SK-N-SH (cell line): Measurements from ENCODE around the gene SEPHS2. TPM values are rescaled to one million over a fixed set of nuclear protein-coding genes. Genes with fewer than 3 reads are reported as not detected.

Source experiments
- CTCF ChIA-PET: fragments of 300-600, 350-600 bp; formaldehyde crosslinking; extraction: SDS; loops from one replicate; lab custom pipeline; 2021; lab: Yijun Ruan, JAX
- POLR2A ChIA-PET: fragments of 350-600 bp; sonication (Branson Sonifier 250); formaldehyde crosslinking; extraction: SDS; loops from one replicate; lab custom pipeline; 2020; ENCODE audit warnings: antibody characterized with exemption, inconsistent platforms; lab: Yijun Ruan, JAX
- DNase-seq: peaks from one replicate; pipeline ENCODE4 v3.0.0; 2012
- H2AFZ ChIP-seq: fragments of 200-600 bp; sonication (generic); 2 replicates; pipeline ENCODE4 v1.8.1; 2016; ENCODE audit warnings: antibody characterized with exemption, mild to moderate bottlenecking, low read depth
- H3F3A ChIP-seq: fragments of 200-600 bp; sonication (generic); replicated peaks from 2 replicates; pipeline ENCODE3; 2016; ENCODE audit warnings: antibody characterized with exemption, mild to moderate bottlenecking; ENCODE audit not compliant: insufficient read depth
- H3K27ac ChIP-seq, 2 experiments: fragments of 200-500 bp in 1 of 2; fragments of 200-600 bp in 1 of 2; sonication (Bioruptor generic) in 1 of 2; sonication (generic), shearing (Covaris generic) in 1 of 2; 2 replicates each; pipeline versions ENCODE4 v1.5.1 to v1.6.1; 2014 to 2016; ENCODE audit warnings: low read depth in 2 of 2, inconsistent platforms in 1 of 2, low read length in 1 of 2, mild to moderate bottlenecking in 1 of 2, mixed read lengths in 1 of 2
- H3K27me3 ChIP-seq: fragments of 200-600 bp; sonication (generic), shearing (Covaris generic); 2 replicates; pipeline ENCODE4 v1.6.1; 2016; ENCODE audit warnings: mixed run types; ENCODE audit not compliant: insufficient read depth
- H3K36me3 ChIP-seq, 2 experiments: fragments of 200-500 bp in 1 of 2; fragments of 200-600 bp in 1 of 2; sonication (Bioruptor generic) in 1 of 2; sonication (generic) in 1 of 2; replicated peaks in 1 of 2; 2 replicates each; pipeline versions ENCODE3 to v1.5.1; 2014 to 2016; ENCODE audit warnings: low read length in 1 of 2, mild to moderate bottlenecking in 1 of 2; ENCODE audit not compliant: insufficient read depth in 2 of 2, control insufficient read depth in 1 of 2
- H3K4me1 ChIP-seq, 2 experiments: fragments of 200-500 bp in 1 of 2; fragments of 200-600 bp in 1 of 2; sonication (Bioruptor generic) in 1 of 2; sonication (generic), shearing (Covaris generic) in 1 of 2; 2 replicates each; pipeline versions ENCODE4 v1.5.1 to v1.6.1; 2014 to 2016; ENCODE audit warnings: low read depth in 1 of 2, low read length in 1 of 2, mixed run types in 1 of 2; ENCODE audit not compliant: insufficient read depth in 2 of 2, control insufficient read depth in 1 of 2
- H3K4me2 ChIP-seq: fragments of 200-600 bp; sonication (generic), shearing (Covaris generic); 2 replicates; pipeline ENCODE4 v1.6.1; 2017; ENCODE audit warnings: mixed run types
- H3K4me3 ChIP-seq, 2 experiments: fragments of 200-500 bp in 1 of 2; fragments of 200-600 bp in 1 of 2; sonication (Bioruptor generic) in 1 of 2; sonication (generic), shearing (Covaris generic) in 1 of 2; 2 replicates each; pipeline versions ENCODE4 v1.5.1 to v1.8.1; 2014 to 2016; ENCODE audit warnings: low read depth in 2 of 2, inconsistent platforms in 1 of 2, low read length in 1 of 2, mild to moderate bottlenecking in 1 of 2, mixed read lengths in 1 of 2, moderate library complexity in 1 of 2
- H3K79me2 ChIP-seq: fragments of 200-600 bp; sonication (generic); 2 replicates; pipeline ENCODE4 v1.8.1; 2017; ENCODE audit warnings: mild to moderate bottlenecking; ENCODE audit not compliant: insufficient read depth
- H3K9ac ChIP-seq: fragments of 200-600 bp; sonication (generic); 2 replicates; pipeline ENCODE4 v1.6.1; 2017; ENCODE audit warnings: mixed run types
- H3K9me2 ChIP-seq: fragments of 200-600 bp; sonication (generic); 2 replicates; pipeline ENCODE4 v1.6.1; 2017; ENCODE audit warnings: mixed run types
- H3K9me3 ChIP-seq: fragments of 200-600 bp; sonication (generic); 2 replicates; pipeline ENCODE4 v1.6.1; 2017; ENCODE audit warnings: mixed run types, mild to moderate bottlenecking, moderate library complexity
- H4K20me1 ChIP-seq: fragments of 200-600 bp; sonication (generic); 2 replicates; pipeline ENCODE4 v1.6.1; 2017; ENCODE audit warnings: mild to moderate bottlenecking, mixed run types; ENCODE audit not compliant: insufficient read depth
- CHD2 ChIP-seq: fragments of 150-350 bp; IDR thresholded peaks from 2 replicates; pipeline ENCODE4 v1.6.1; 2018; ENCODE audit warnings: low read length; ENCODE audit not compliant: partially characterized antibody
- CTCF ChIP-seq: fragments of 200-600 bp; sonication (generic); IDR thresholded peaks from 2 replicates; pipeline ENCODE4 v1.6.1; 2017; ENCODE audit warnings: antibody characterized with exemption, mild to moderate bottlenecking, moderate library complexity
- ELF1 ChIP-seq: IDR thresholded peaks from 2 replicates; pipeline ENCODE4 v1.4.0; 2012
- EP300 ChIP-seq, 2 experiments: IDR thresholded peaks; 2 replicates each; pipeline versions ENCODE4 v1.4.0 to v1.6.1; 2012; ENCODE audit warnings: borderline replicate concordance in 1 of 2, low read depth in 1 of 2, low read length in 1 of 2
- EZH2phosphoT487 ChIP-seq: fragments of 200-600 bp; sonication (generic); IDR thresholded peaks from 2 replicates; pipeline ENCODE4 v1.6.1; 2017; ENCODE audit warnings: low read depth, mixed run types, mild to moderate bottlenecking, antibody characterized with exemption, moderate library complexity, borderline replicate concordance
- FOXM1 ChIP-seq: IDR thresholded peaks from 2 replicates; pipeline ENCODE4 v1.4.0; 2012; ENCODE audit warnings: low read depth, mild to moderate bottlenecking
- GABPA ChIP-seq: IDR thresholded peaks from 2 replicates; pipeline ENCODE4 v1.4.0; 2012; ENCODE audit warnings: low read depth, mild to moderate bottlenecking
- GATA2 ChIP-seq: sonication (generic); formaldehyde crosslinking; IDR thresholded peaks from 2 replicates; pipeline ENCODE4 v1.5.0; 2020; ENCODE audit warnings: mild to moderate bottlenecking, missing genetic modification reagents
- JUND ChIP-seq: IDR thresholded peaks from 2 replicates; pipeline ENCODE4 v1.4.0; 2012
- MXI1 ChIP-seq: IDR thresholded peaks from 2 replicates; pipeline ENCODE4 v1.6.1; 2012; ENCODE audit warnings: mild to moderate bottlenecking, low read depth, low read length, improper control_type of control experiment
- NFIC ChIP-seq: IDR thresholded peaks from 2 replicates; pipeline ENCODE4 v1.4.0; 2012; ENCODE audit warnings: borderline replicate concordance
- POLR2AphosphoS5 ChIP-seq: IDR thresholded peaks from 2 replicates; pipeline ENCODE4 v1.6.1; 2012; ENCODE audit warnings: low read depth, low read length
- RAD21 ChIP-seq: IDR thresholded peaks from 2 replicates; pipeline ENCODE4 v1.6.1; 2012; ENCODE audit warnings: mild to moderate bottlenecking, low read length
- RCOR1 ChIP-seq: fragments of 150-350 bp; IDR thresholded peaks from 2 replicates; pipeline ENCODE4 v1.6.1; 2017; ENCODE audit warnings: antibody characterized with exemption, low read length
- SIN3A ChIP-seq: IDR thresholded peaks from 2 replicates; pipeline ENCODE4 v1.6.1; 2012; ENCODE audit warnings: low read depth, mild to moderate bottlenecking, low read length, moderate library complexity, borderline replicate concordance
- SMC3 ChIP-seq: IDR thresholded peaks from 2 replicates; pipeline ENCODE4 v1.6.1; 2012; ENCODE audit warnings: low read depth, low read length, improper control_type of control experiment
- TAF1 ChIP-seq: IDR thresholded peaks from 2 replicates; pipeline ENCODE4 v1.6.1; 2012; ENCODE audit warnings: low read depth, mild to moderate bottlenecking, low read length, moderate library complexity, borderline replicate concordance
- TCF12 ChIP-seq: IDR thresholded peaks from 2 replicates; pipeline ENCODE4 v1.4.0; 2012
- YY1 ChIP-seq: IDR thresholded peaks from 2 replicates; pipeline ENCODE4 v1.4.0; 2012; ENCODE audit warnings: low read depth, mild to moderate bottlenecking
- WGBS: methylation state at CpG from one replicate; pipeline ENCODE4 v1.1.6; 2017; ENCODE audit warnings: low lambda C conversion rate; 5-methylcytosine and 5-hydroxymethylcytosine counted together
- polyA plus RNA-seq, 3 experiments: library from polyadenylated mRNA; depleted of rRNA; stranded (reverse); fragments of >200 nt; gene quantifications; 2 replicates each; pipeline ENCODE4 v1.2.3, GENCODE V29; 2012
- TF ChIP-seq, protein P1 (sequence below): IDR thresholded peaks from 2 replicates; pipeline ENCODE4 v1.4.0; 2012; ENCODE audit warnings: low read depth
- TF ChIP-seq, protein P2 (sequence below): IDR thresholded peaks from 2 replicates; pipeline ENCODE4 v1.4.0; 2012; ENCODE audit warnings: low read depth, borderline replicate concordance
- TF ChIP-seq, protein P3 (sequence below): fragments of 150-350 bp; IDR thresholded peaks from 2 replicates; pipeline ENCODE4 v1.6.1; 2016; ENCODE audit warnings: mild to moderate bottlenecking, low read depth, low read length
- TF ChIP-seq, protein P4 (sequence below): IDR thresholded peaks from 2 replicates; pipeline ENCODE4 v1.4.0; 2012; ENCODE audit warnings: low read depth, borderline replicate concordance
- TF ChIP-seq, protein P5 (sequence below): IDR thresholded peaks from 2 replicates; pipeline ENCODE4; 2012

Gene SEPHS2
- polyA plus RNA-seq, 1 of the 3 experiments (the other 2 are of a cell fraction) = 30.8 TPM

GRCh38 chr16:30395155-30395991, 50.3 kb downstream of the SEPHS2 start, which contains the start of gene ZNF48:
ZNF48 (plus strand) TSS chr16:30395420; CDS start chr16:30395795, 375 bp downstream.
- WGBS = 2% methylated on average over 9 of the region's 103 CpGs
- peak within 1 kb of the TSS; percentile 79 for H2AFZ ChIP-seq
- ChIA-PET CTCF (interaction anchor here (0.8 to 2.7 kb wide), 14 partner anchors 9 to 234 kb away, joined by 3 to 30 read pairs (median 4); partner anchors contain the start of genes DCTPP1, TBC1D10B and ZNF771), POLR2A (interaction anchor here (0.5 to 4.0 kb wide), 14 partner anchors 9 to 588 kb away, joined by 3 to 33 read pairs (median 6); partner anchors contain the start of genes CD2BP2, SEPTIN1 and ZNF771)
- H3K4me2 ChIP-seq = peak within 1 kb of the TSS; percentile 82
- peaks cover 5 to 18% of the 10 kb centered on the region in 2 experiments for H3K36me3 ChIP-seq
- H4K20me1 ChIP-seq = no peaks in the 10 kb centered on the region
- H3K9me2 ChIP-seq = no peaks in the 10 kb centered on the region
- TF ChIP-seq GATA2 (CRISPR knock-in tag) = no peak
- no peak for TF ChIP-seq RCOR1
- TF ChIP-seq, protein P1, sequence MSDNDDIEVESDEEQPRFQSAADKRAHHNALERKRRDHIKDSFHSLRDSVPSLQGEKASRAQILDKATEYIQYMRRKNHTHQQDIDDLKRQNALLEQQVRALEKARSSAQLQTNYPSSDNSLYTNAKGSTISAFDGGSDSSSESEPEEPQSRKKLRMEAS = peak; percentile 77
- peak; percentile 36 to 45; a peak in 1 of 4 replicates for TF ChIP-seq EP300 (IDR thresholded peaks at IDR 0.05; ENCODE audit: borderline replicate concordance in 1 of 2, low read depth in 1 of 2, low read length in 1 of 2)
- TF ChIP-seq CHD2 = peak; percentile 13
- TF ChIP-seq CTCF = peak; percentile 22; the same call in 1 of the 2 replicates
- peak; percentile 83 for TF ChIP-seq ELF1
- TF ChIP-seq FOXM1 = 0 out of 2 replicates have a peak, but pooled peaks have one; percentile 21
- 0 out of 2 replicates have a peak, but pooled peaks have one; percentile 6 for TF ChIP-seq NFIC
- TF ChIP-seq, protein P2, sequence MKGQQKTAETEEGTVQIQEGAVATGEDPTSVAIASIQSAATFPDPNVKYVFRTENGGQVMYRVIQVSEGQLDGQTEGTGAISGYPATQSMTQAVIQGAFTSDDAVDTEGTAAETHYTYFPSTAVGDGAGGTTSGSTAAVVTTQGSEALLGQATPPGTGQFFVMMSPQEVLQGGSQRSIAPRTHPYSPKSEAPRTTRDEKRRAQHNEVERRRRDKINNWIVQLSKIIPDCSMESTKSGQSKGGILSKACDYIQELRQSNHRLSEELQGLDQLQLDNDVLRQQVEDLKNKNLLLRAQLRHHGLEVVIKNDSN = no peak
- peak; percentile 84 for TF ChIP-seq GABPA
- TF ChIP-seq RAD21 = no peak; the same call in 1 of the 2 replicates
- no peak for TF ChIP-seq TCF12
- TF ChIP-seq, protein P3, sequence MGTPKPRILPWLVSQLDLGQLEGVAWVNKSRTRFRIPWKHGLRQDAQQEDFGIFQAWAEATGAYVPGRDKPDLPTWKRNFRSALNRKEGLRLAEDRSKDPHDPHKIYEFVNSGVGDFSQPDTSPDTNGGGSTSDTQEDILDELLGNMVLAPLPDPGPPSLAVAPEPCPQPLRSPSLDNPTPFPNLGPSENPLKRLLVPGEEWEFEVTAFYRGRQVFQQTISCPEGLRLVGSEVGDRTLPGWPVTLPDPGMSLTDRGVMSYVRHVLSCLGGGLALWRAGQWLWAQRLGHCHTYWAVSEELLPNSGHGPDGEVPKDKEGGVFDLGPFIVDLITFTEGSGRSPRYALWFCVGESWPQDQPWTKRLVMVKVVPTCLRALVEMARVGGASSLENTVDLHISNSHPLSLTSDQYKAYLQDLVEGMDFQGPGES = no peak
- peak; percentile 15; the same call in 1 of the 2 replicates for TF ChIP-seq YY1
- TF ChIP-seq EZH2phosphoT487 = no peak
- TF ChIP-seq, protein P4, sequence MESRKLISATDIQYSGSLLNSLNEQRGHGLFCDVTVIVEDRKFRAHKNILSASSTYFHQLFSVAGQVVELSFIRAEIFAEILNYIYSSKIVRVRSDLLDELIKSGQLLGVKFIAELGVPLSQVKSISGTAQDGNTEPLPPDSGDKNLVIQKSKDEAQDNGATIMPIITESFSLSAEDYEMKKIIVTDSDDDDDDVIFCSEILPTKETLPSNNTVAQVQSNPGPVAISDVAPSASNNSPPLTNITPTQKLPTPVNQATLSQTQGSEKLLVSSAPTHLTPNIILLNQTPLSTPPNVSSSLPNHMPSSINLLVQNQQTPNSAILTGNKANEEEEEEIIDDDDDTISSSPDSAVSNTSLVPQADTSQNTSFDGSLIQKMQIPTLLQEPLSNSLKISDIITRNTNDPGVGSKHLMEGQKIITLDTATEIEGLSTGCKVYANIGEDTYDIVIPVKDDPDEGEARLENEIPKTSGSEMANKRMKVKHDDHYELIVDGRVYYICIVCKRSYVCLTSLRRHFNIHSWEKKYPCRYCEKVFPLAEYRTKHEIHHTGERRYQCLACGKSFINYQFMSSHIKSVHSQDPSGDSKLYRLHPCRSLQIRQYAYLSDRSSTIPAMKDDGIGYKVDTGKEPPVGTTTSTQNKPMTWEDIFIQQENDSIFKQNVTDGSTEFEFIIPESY = 0 out of 2 replicates have a peak, but pooled peaks have one; percentile 7
- TF ChIP-seq MXI1 = peak; percentile 76
- TF ChIP-seq POLR2AphosphoS5 = peak; percentile 49
- TF ChIP-seq, protein P5, sequence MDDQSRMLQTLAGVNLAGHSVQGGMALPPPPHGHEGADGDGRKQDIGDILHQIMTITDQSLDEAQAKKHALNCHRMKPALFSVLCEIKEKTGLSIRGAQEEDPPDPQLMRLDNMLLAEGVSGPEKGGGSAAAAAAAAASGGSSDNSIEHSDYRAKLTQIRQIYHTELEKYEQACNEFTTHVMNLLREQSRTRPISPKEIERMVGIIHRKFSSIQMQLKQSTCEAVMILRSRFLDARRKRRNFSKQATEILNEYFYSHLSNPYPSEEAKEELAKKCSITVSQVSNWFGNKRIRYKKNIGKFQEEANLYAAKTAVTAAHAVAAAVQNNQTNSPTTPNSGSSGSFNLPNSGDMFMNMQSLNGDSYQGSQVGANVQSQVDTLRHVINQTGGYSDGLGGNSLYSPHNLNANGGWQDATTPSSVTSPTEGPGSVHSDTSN = no peak
- TF ChIP-seq TAF1 = peak; percentile 82; the same call in 1 of the 2 replicates
- TF ChIP-seq SMC3 = peak; percentile 19; the same call in 1 of the 2 replicates
- no peak for TF ChIP-seq JUND
- TF ChIP-seq SIN3A = peak; percentile 73; the same call in 1 of the 2 replicates
- peak within 1 kb of the TSS; percentile 94 for H3K9ac ChIP-seq
- no peaks in the 10 kb centered on the region for H3K9me3 ChIP-seq
- peaks cover 34% of the 10 kb centered on the region for H3F3A ChIP-seq
- H3K4me3 ChIP-seq = peak within 1 kb of the TSS; percentile 88 to 94
- peaks cover 10 to 18% of the 10 kb centered on the region in 2 experiments; a peak in 2 of 4 replicates for H3K4me1 ChIP-seq
- peak; percentile 94 for DNase-seq
- no peaks in the 10 kb centered on the region for H3K27me3 ChIP-seq
- peaks cover 28% of the 10 kb centered on the region for H3K79me2 ChIP-seq
- H3K27ac ChIP-seq = peak within 1 kb of the TSS; percentile 83 to 96
